Heart left ventricle (tissue), 13 donors: ENCODE data around the gene NR1D1.

Source experiments
- CTCF ChIP-seq, 12 donors: fragments of 200-600 bp; sonication (generic) in 4 of 12; IDR thresholded peaks; one replicate each; pipeline versions ENCODE4 v1.5.0 to v1.8.0; 2018 to 2022; ENCODE audit warnings: antibody characterized with exemption in 12 of 12, mild to moderate bottlenecking in 5 of 12
- POLR2A ChIP-seq, 2 donors: fragments of 450-650 bp; IDR thresholded peaks; one replicate each; pipeline ENCODE4 v1.6.1; 2017; ENCODE audit warnings: antibody characterized with exemption in 2 of 2, mild to moderate bottlenecking in 2 of 2, moderate library complexity in 2 of 2
- donor health status: ischemic (EF 13 %, LVEDD 7.1; RV severe dilation, severe dysfunction).
- donor health status: DM: no; HTN: yes; CAD: no.
- donor health status: DM: no; HTN: no; CAD: no.
- donor health status: ischemic (EF 25% LVEDD 6.9; RV normal size, moderate dysfunction).
- donor health status: ischemic (EF 25% LVEDD 5.7; RV mildly dilated, moderate dysfunction).
- donor health status: ischemic (EF 35%, LVEDD 5.7; RV mildly dilated, moderate dysfunction).
- donor health status: nonischemic (EF 11% LVEDD 7.7; RV severe dilation, severe dysfunction).
- donor health status: DM: yes; HTN: yes; CAD: no.
- donor health status: PGD.
- donor health status: ischemic (EF 29% LVEDD 5.4; RV normal size, mild dysfunction).
- donor health status: nonischemic (EF 23%, LVEDD 6.1; RV moderate dilation, normal function).

DNA sequence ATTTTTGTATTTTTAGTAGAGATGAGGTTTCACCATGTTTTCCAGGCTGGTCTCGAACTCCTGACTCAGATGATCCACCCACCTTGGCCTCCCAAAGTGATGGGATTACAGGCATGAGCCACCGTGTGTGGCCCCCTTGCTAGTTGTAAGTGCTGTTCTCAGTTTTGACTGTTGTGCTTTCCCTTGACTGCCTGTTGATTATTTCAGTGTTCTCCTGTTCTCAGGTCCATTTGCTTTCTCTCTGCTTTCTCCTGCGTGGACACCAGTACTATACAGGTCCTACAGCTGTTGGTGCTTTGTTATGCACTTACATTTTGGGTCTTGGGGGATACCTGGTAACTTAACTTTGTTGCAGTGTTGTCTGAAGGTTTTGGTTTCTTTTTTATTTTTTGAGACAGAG is 48.1 kb upstream of the NR1D1 start:
- no peak for TF ChIP-seq CTCF (IDR thresholded peaks at IDR 0.05)
- TF ChIP-seq POLR2A (IDR thresholded peaks at IDR 0.05) = no peak
